ENCODE measurements around the gene BST1.

BST1 gene

GRCh38 chr4:15674046-15674445 lies 28.8 kb upstream of the BST1 start:
- TF ChIP-seq FOXM1 (IDR thresholded peaks at IDR 0.05; ENCODE audit: borderline replicate concordance, low read depth) (no peak), EGR1 (IDR thresholded peaks at IDR 0.05) (no peak), ZBTB7A (IDR thresholded peaks at IDR 0.05; ENCODE audit: low read depth) (no peak), TAF1 (IDR thresholded peaks at IDR 0.05; ENCODE audit: low read depth) (no peak), MAX (IDR thresholded peaks at IDR 0.05) (no peak), TEAD4 (IDR thresholded peaks at IDR 0.05) (no peak), CREB1 (IDR thresholded peaks at IDR 0.05; ENCODE audit: low read depth) (no peak), CEBPB (IDR thresholded peaks at IDR 0.05) (no peak), TCF12 (IDR thresholded peaks at IDR 0.05; ENCODE audit: low read depth) (no peak), EP300 (IDR thresholded peaks at IDR 0.05; ENCODE audit: borderline replicate concordance) (no peak), RAD21 (IDR thresholded peaks at IDR 0.05; ENCODE audit: low read depth) (no peak), USF1 (IDR thresholded peaks at IDR 0.05) (no peak), YY1 (IDR thresholded peaks at IDR 0.05; ENCODE audit: low read depth) (no peak), REST (IDR thresholded peaks at IDR 0.05; ENCODE audit: low read depth) (no peak), NFIC (IDR thresholded peaks at IDR 0.05) (no peak)

- TF ChIP-seq RAD21 (IDR thresholded peaks at IDR 0.05; ENCODE audit: low read depth) (no peak), TCF12 (IDR thresholded peaks at IDR 0.05; ENCODE audit: low read depth) (no peak), EGR1 (IDR thresholded peaks at IDR 0.05) (no peak), USF1 (IDR thresholded peaks at IDR 0.05) (no peak), TAF1 (IDR thresholded peaks at IDR 0.05; ENCODE audit: low read depth) (no peak), CREB1 (IDR thresholded peaks at IDR 0.05; ENCODE audit: low read depth) (no peak), EP300 (IDR thresholded peaks at IDR 0.05; ENCODE audit: borderline replicate concordance) (no peak), MAX (IDR thresholded peaks at IDR 0.05) (no peak), FOXM1 (IDR thresholded peaks at IDR 0.05; ENCODE audit: borderline replicate concordance, low read depth) (no peak), REST (IDR thresholded peaks at IDR 0.05; ENCODE audit: low read depth) (no peak)
These were observed 27.9 kb upstream of the BST1 start for GRCh38 chr4:15674926-15675325.

GRCh38 chr4:15675356-15675755 lies 27.5 kb upstream of the BST1 start:
- TF ChIP-seq EGR1 (IDR thresholded peaks at IDR 0.05) (no peak), EP300 (IDR thresholded peaks at IDR 0.05; ENCODE audit: borderline replicate concordance) (no peak), FOXM1 (IDR thresholded peaks at IDR 0.05; ENCODE audit: borderline replicate concordance, low read depth) (no peak), YY1 (IDR thresholded peaks at IDR 0.05; ENCODE audit: low read depth) (no peak), TAF1 (IDR thresholded peaks at IDR 0.05; ENCODE audit: low read depth) (no peak), MAX (IDR thresholded peaks at IDR 0.05) (no peak), RAD21 (IDR thresholded peaks at IDR 0.05; ENCODE audit: low read depth) (no peak; the same call in 1 of the 2 replicates), ZBTB7A (IDR thresholded peaks at IDR 0.05; ENCODE audit: low read depth) (no peak), REST (IDR thresholded peaks at IDR 0.05; ENCODE audit: low read depth) (no peak), TCF12 (IDR thresholded peaks at IDR 0.05; ENCODE audit: low read depth) (no peak)

GRCh38 chr4:15676039-15676438 lies 26.8 kb upstream of the BST1 start:
- no peak for TF ChIP-seq EGR1 (IDR thresholded peaks at IDR 0.05)
- TF ChIP-seq TEAD4 (IDR thresholded peaks at IDR 0.05) = no peak
- TF ChIP-seq CEBPB (IDR thresholded peaks at IDR 0.05) = no peak
- no peak for TF ChIP-seq TAF1 (IDR thresholded peaks at IDR 0.05; ENCODE audit: low read depth)
- no peak for TF ChIP-seq REST (IDR thresholded peaks at IDR 0.05; ENCODE audit: low read depth)
- no peak for TF ChIP-seq RAD21 (IDR thresholded peaks at IDR 0.05; ENCODE audit: low read depth)
- TF ChIP-seq FOXM1 (IDR thresholded peaks at IDR 0.05; ENCODE audit: borderline replicate concordance, low read depth) = no peak
- no peak for TF ChIP-seq TCF12 (IDR thresholded peaks at IDR 0.05; ENCODE audit: low read depth)
- no peak for TF ChIP-seq NFIC (IDR thresholded peaks at IDR 0.05)
